K562 (cell line): ENCODE measurements around the gene CCDC85B. TPM values are rescaled to one million over a fixed set of nuclear protein-coding genes. Genes with fewer than 3 reads are reported as not detected.

Experiments
- CCNT2 ChIP-seq: IDR thresholded peaks from 2 replicates; pipeline ENCODE4 v1.6.1; 2011; ENCODE audit warnings: borderline replicate concordance, low read depth, mild to moderate bottlenecking, moderate library complexity, mixed read lengths, low read length; ENCODE audit not compliant: insufficient read length; ENCODE audit errors: extremely low read depth
- CREM ChIP-seq: IDR thresholded peaks from 2 replicates; pipeline ENCODE4 v1.6.1; 2014; ENCODE audit warnings: antibody characterized with exemption, low read depth
- CUX1 ChIP-seq: fragments of 200-800 bp; sonication (Bioruptor generic); IDR thresholded peaks from 2 replicates; pipeline ENCODE4 v1.6.1; 2016; ENCODE audit warnings: missing genetic modification characterization, missing compliant biosample characterization
- FOXJ3 ChIP-seq: sonication (generic); formaldehyde crosslinking; IDR thresholded peaks from 2 replicates; pipeline ENCODE4 v1.4.0; 2020; ENCODE audit warnings: mild to moderate bottlenecking, missing genetic modification reagents
- HDAC1 ChIP-seq, 2 experiments: fragments of 450-650 bp; IDR thresholded peaks; 2 replicates each; pipeline ENCODE4 v1.6.1; 2016 to 2017; ENCODE audit warnings: inconsistent platforms in 1 of 2, mild to moderate bottlenecking in 1 of 2, moderate library complexity in 1 of 2
- HMG20A ChIP-seq: fragments of 450-650 bp; formaldehyde crosslinking; conservative IDR thresholded peaks from 2 replicates; pipeline ENCODE4 v1.4.0; 2020; ENCODE audit warnings: mild to moderate bottlenecking, mixed read lengths
- HNRNPUL1 ChIP-seq: fragments of 200-400 bp; formaldehyde crosslinking; IDR thresholded peaks from 2 replicates; pipeline ENCODE4 v1.6.1; 2017; ENCODE audit warnings: low read length
- MXD1 ChIP-seq: fragments of 250-450 bp; sonication (Bioruptor Pico); IDR thresholded peaks from 2 replicates; pipeline ENCODE4 v1.8.0; 2021; ENCODE audit warnings: borderline replicate concordance, mild to moderate bottlenecking, moderate library complexity; ENCODE audit not compliant: poor library complexity, severe bottlenecking
- NR4A1 ChIP-seq, 2 experiments: fragments of 250-450 bp in 1 of 2; fragments of 450-650 bp in 1 of 2; sonication (Bioruptor Pico) in 1 of 2; IDR thresholded peaks; 2 replicates each; pipeline versions ENCODE4 v1.4.0 to v1.6.1; 2016 to 2020; ENCODE audit warnings: mild to moderate bottlenecking in 2 of 2, missing compliant biosample characterization in 1 of 2, missing genetic modification characterization in 1 of 2, moderate library complexity in 1 of 2
- POLR2A ChIP-seq: fragments of 450-650 bp; conservative IDR thresholded peaks from 2 replicates; pipeline ENCODE4 v1.6.1; 2016
- RBFOX2 ChIP-seq: fragments of 200-400 bp; formaldehyde crosslinking; IDR thresholded peaks from 2 replicates; pipeline ENCODE4 v1.6.1; 2017; ENCODE audit warnings: low read depth, mild to moderate bottlenecking, low read length, moderate library complexity
- ZBED1 ChIP-seq: IDR thresholded peaks from 2 replicates; pipeline ENCODE4 v1.6.1; 2014
- ZNF212 ChIP-seq: fragments of 450-650 bp; formaldehyde crosslinking; IDR thresholded peaks from 2 replicates; pipeline ENCODE4 v1.4.0; 2020; ENCODE audit warnings: mild to moderate bottlenecking
- ZNF274 ChIP-seq: IDR thresholded peaks from 2 replicates; pipeline ENCODE4 v1.6.1; 2011; ENCODE audit warnings: low read depth, mild to moderate bottlenecking, low read length, moderate library complexity, borderline replicate concordance
- ZNF282 ChIP-seq: sonication (generic); formaldehyde crosslinking; IDR thresholded peaks from 2 replicates; pipeline ENCODE4 v1.8.1; 2023; ENCODE audit warnings: missing genetic modification reagents
- ZNF41 ChIP-seq: fragments of 250-450 bp; sonication (Bioruptor Pico); conservative IDR thresholded peaks from 2 replicates; pipeline ENCODE4 v1.4.0; 2020; ENCODE audit warnings: mild to moderate bottlenecking
- ZNF668 ChIP-seq: fragments of 250-450 bp; sonication (Bioruptor Pico); IDR thresholded peaks from 2 replicates; pipeline ENCODE4 v1.8.0; 2022; ENCODE audit warnings: mild to moderate bottlenecking, inconsistent platforms
- ZNF699 ChIP-seq: fragments of 250-450 bp; sonication (Bioruptor Pico); IDR thresholded peaks from 2 replicates; pipeline ENCODE4 v1.8.0; 2021; ENCODE audit warnings: mild to moderate bottlenecking, moderate library complexity; ENCODE audit not compliant: insufficient replicate concordance
- polyA plus RNA-seq, 8 experiments: library from polyadenylated mRNA; depleted of rRNA in 4 of 8; stranded (reverse) in 5 of 8; unstranded in 3 of 8; fragments of >200 nt; fragmentation: Nextera tagmentation in 2 of 8; fragmentation: Illumina TruSeq in 1 of 8; extraction: Ambion mirVana in 2 of 8; extraction: Trizol in 1 of 8; gene quantifications; 2 replicates each; pipeline versions ENCODE4 v1.2.1 to v1.2.3, GENCODE V29; 2011 to 2014; ENCODE audit warnings: inconsistent platforms in 1 of 8, missing spikeins in 1 of 8
- total RNA-seq, 7 experiments: library from RNA; depleted of rRNA in 6 of 7; stranded (reverse); fragments of >200 nt in 6 of 7; fragmentation: Illumina TruSeq in 2 of 7; extraction: Trizol in 2 of 7; gene quantifications; 2 replicates each; pipeline versions ENCODE4 v1.2.1 to v1.2.3, GENCODE V29; 2011 to 2021; ENCODE audit warnings: low replicate concordance in 1 of 7
- TF ChIP-seq, protein P1 (sequence below): fragments of 250-450 bp; sonication (Bioruptor Pico); IDR thresholded peaks from 2 replicates; pipeline ENCODE4 v1.6.1; 2021; ENCODE audit warnings: mild to moderate bottlenecking
- TF ChIP-seq, protein P2 (sequence below): IDR thresholded peaks from 2 replicates; pipeline ENCODE4 v1.6.1; 2014; ENCODE audit warnings: antibody characterized with exemption

The CCDC85B gene
- total and polyA plus RNA-seq, 9 of the 15 experiments (the other 6 are each of a cell fraction or from before 2014, with no cell fraction given), result 0.14 to 138 (median 6.2) TPM

GRCh38 chr11:65899356-65900124, 9.1 kb downstream of the CCDC85B start (continued):
- TF ChIP-seq CUX1 (CRISPR knock-in tag) (no peak), NR4A1 (CRISPR knock-in tag; IDR thresholded peaks at IDR 0.05) (0 out of 2 replicates have a peak, but pooled peaks have one; percentile 28), NR4A1 (tag; IDR thresholded peaks at IDR 0.05) (peak; percentile 79; the same call in 1 of the 2 replicates), ZNF41 (CRISPR knock-in tag) (no peak), FOXJ3 (no peak), HDAC1 (IDR thresholded peaks at IDR 0.05) (peak in 1 of 2 experiments; percentile 90; a peak in 2 of 4 replicates), POLR2A (peak; percentile 62), HNRNPUL1 (no peak; the same call in 1 of the 2 replicates), MXD1 (peak; percentile 59), CCNT2 (peak; percentile 97), HMG20A (CRISPR knock-in tag) (no peak), CREM (peak; percentile 66), RBFOX2 (peak; percentile 98), ZNF699 (CRISPR knock-in tag) (no peak), ZBED1 (0 out of 2 replicates have a peak, but pooled peaks have one; percentile 51), ZNF274 (no peak), ZNF212 (CRISPR knock-in tag) (peak; percentile 14; the same call in 1 of the 2 replicates), ZNF668 (CRISPR knock-in tag) (no peak), ZNF282 (CRISPR knock-in tag) (no peak; the same call in 1 of the 2 replicates)
- TF ChIP-seq, protein P1, sequence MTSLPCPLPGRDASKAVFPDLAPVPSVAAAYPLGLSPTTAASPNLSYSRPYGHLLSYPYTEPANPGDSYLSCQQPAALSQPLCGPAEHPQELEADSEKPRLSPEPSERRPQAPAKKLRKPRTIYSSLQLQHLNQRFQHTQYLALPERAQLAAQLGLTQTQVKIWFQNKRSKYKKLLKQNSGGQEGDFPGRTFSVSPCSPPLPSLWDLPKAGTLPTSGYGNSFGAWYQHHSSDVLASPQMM, result no peak
- TF ChIP-seq, protein P2, sequence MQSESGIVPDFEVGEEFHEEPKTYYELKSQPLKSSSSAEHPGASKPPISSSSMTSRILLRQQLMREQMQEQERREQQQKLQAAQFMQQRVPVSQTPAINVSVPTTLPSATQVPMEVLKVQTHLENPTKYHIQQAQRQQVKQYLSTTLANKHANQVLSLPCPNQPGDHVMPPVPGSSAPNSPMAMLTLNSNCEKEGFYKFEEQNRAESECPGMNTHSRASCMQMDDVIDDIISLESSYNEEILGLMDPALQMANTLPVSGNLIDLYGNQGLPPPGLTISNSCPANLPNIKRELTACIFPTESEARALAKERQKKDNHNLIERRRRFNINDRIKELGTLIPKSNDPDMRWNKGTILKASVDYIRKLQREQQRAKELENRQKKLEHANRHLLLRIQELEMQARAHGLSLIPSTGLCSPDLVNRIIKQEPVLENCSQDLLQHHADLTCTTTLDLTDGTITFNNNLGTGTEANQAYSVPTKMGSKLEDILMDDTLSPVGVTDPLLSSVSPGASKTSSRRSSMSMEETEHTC, result no peak; the same call in 1 of the 2 replicates
